Smooth muscle cell (in vitro differentiated cells): ENCODE data around the gene LYAR. TPM values are rescaled to one million over a fixed set of nuclear protein-coding genes. Genes with fewer than 3 reads are reported as not detected.

ENCODE experiments used
- DNase-seq: peaks from one replicate; lab custom pipeline; 2025; ENCODE audit not compliant: unreplicated experiment; lab: John Stamatoyannopoulos, UW
- H2AFZ ChIP-seq: fragments of 200-600 bp; sonication (generic); 2 replicates; pipeline ENCODE4 v1.6.0; 2016; ENCODE audit warnings: antibody characterized with exemption, low read depth, mild to moderate bottlenecking
- H3F3A ChIP-seq: fragments of 200-600 bp; sonication (generic); 2 replicates; pipeline ENCODE4 v1.6.0; 2017; ENCODE audit warnings: antibody characterized with exemption, low read depth
- H3K27ac ChIP-seq: fragments of 200-600 bp; sonication (generic); 2 replicates; pipeline ENCODE4 v1.5.1; 2016; ENCODE audit warnings: low read depth, mild to moderate bottlenecking
- H3K27me3 ChIP-seq: fragments of 200-600 bp; sonication (generic); 2 replicates; pipeline ENCODE4 v1.6.1; 2016; ENCODE audit warnings: low read depth, mild to moderate bottlenecking
- H3K36me3 ChIP-seq: fragments of 200-600 bp; sonication (generic); 2 replicates; pipeline ENCODE4 v1.5.1; 2016; ENCODE audit warnings: low read depth
- H3K4me1 ChIP-seq: fragments of 200-600 bp; sonication (generic); 2 replicates; pipeline ENCODE4 v1.5.1; 2016; ENCODE audit warnings: low read depth
- H3K4me2 ChIP-seq: fragments of 200-600 bp; sonication (generic); 2 replicates; pipeline ENCODE4 v1.6.0; 2016; ENCODE audit warnings: mild to moderate bottlenecking
- H3K4me3 ChIP-seq: fragments of 200-600 bp; sonication (generic); 2 replicates; pipeline ENCODE4 v1.5.1; 2016; ENCODE audit warnings: mild to moderate bottlenecking
- H3K79me2 ChIP-seq: fragments of 200-600 bp; sonication (generic); 2 replicates; pipeline ENCODE4 v1.6.0; 2016; ENCODE audit warnings: low read depth, mild to moderate bottlenecking
- H3K9ac ChIP-seq: fragments of 200-600 bp; sonication (generic); 2 replicates; pipeline ENCODE4 v1.6.0; 2016; ENCODE audit warnings: low read depth
- H3K9me3 ChIP-seq: fragments of 200-600 bp; sonication (generic); replicated peaks from 2 replicates; pipeline ENCODE4 v1.5.1; 2016; ENCODE audit warnings: low read depth
- H4K20me1 ChIP-seq: fragments of 200-600 bp; sonication (generic); 2 replicates; pipeline ENCODE4 v1.6.0; 2016; ENCODE audit warnings: low read depth
- WGBS: methylation state at CpG from one replicate; pipeline ENCODE4 v1.1.7; 2016; ENCODE audit warnings: low lambda C conversion rate; 5-methylcytosine and 5-hydroxymethylcytosine counted together
- polyA plus RNA-seq: library from polyadenylated mRNA; unstranded; fragments of >200 nt; fragmentation: Nextera tagmentation; extraction: Ambion mirVana; gene quantifications from 2 replicates; pipeline ENCODE4 v1.2.1, GENCODE V29; 2016
- total RNA-seq: library from RNA; depleted of rRNA; stranded (reverse); fragments of >200 nt; gene quantifications from 2 replicates; pipeline ENCODE4 v1.2.3, GENCODE V29; 2014
- TF ChIP-seq, protein P1 (sequence below): fragments of 200-600 bp; sonication (generic); IDR thresholded peaks from 2 replicates; pipeline ENCODE4 v1.5.1; 2017; ENCODE audit warnings: borderline replicate concordance, mild to moderate bottlenecking, antibody characterized with exemption; ENCODE audit not compliant: insufficient read depth, poor library complexity, severe bottlenecking

LYAR gene
- total and polyA plus RNA-seq, 2 experiments from 2014 or later = 8.1 to 12.5 TPM

- no peaks in the 10 kb centered on the region for H3K36me3 ChIP-seq
- no peaks in the 10 kb centered on the region for H4K20me1 ChIP-seq
- no peaks in the 10 kb centered on the region for H3K4me1 ChIP-seq
- H3K27me3 ChIP-seq = no peaks in the 10 kb centered on the region
- H3F3A ChIP-seq = no peaks in the 10 kb centered on the region
- H3K27ac ChIP-seq = no peak overlapping the region
- no peak for DNase-seq
- H2AFZ ChIP-seq = no peak overlapping the region
- H3K79me2 ChIP-seq = no peaks in the 10 kb centered on the region
- H3K4me2 ChIP-seq = no peak overlapping the region
- no peak overlapping the region for H3K9ac ChIP-seq
- WGBS = 93% methylated on average over 10 of the region's 10 CpGs
- TF ChIP-seq, protein P1, sequence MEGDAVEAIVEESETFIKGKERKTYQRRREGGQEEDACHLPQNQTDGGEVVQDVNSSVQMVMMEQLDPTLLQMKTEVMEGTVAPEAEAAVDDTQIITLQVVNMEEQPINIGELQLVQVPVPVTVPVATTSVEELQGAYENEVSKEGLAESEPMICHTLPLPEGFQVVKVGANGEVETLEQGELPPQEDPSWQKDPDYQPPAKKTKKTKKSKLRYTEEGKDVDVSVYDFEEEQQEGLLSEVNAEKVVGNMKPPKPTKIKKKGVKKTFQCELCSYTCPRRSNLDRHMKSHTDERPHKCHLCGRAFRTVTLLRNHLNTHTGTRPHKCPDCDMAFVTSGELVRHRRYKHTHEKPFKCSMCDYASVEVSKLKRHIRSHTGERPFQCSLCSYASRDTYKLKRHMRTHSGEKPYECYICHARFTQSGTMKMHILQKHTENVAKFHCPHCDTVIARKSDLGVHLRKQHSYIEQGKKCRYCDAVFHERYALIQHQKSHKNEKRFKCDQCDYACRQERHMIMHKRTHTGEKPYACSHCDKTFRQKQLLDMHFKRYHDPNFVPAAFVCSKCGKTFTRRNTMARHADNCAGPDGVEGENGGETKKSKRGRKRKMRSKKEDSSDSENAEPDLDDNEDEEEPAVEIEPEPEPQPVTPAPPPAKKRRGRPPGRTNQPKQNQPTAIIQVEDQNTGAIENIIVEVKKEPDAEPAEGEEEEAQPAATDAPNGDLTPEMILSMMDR = no peak
- H3K4me3 ChIP-seq = no peak overlapping the region
- no peaks in the 10 kb centered on the region for H3K9me3 ChIP-seq
These were observed 39.5 kb upstream of the LYAR start for GRCh38 chr4:4329496-4329895.

GRCh38 chr4:4328840-4329239 lies 38.9 kb upstream of the LYAR start:
- Histone ChIP-seq H3K27ac (no peak overlapping the region), H3K36me3 (no peaks in the 10 kb centered on the region), H4K20me1 (no peaks in the 10 kb centered on the region), H2AFZ (no peak overlapping the region), H3K9me3 (no peaks in the 10 kb centered on the region), H3K4me1 (no peaks in the 10 kb centered on the region), H3K9ac (no peak overlapping the region), H3K27me3 (no peaks in the 10 kb centered on the region), H3K79me2 (no peaks in the 10 kb centered on the region), H3K4me3 (no peak overlapping the region), H3F3A (no peaks in the 10 kb centered on the region), H3K4me2 (no peak overlapping the region)
- WGBS = 94% methylated on average over 4 of the region's 4 CpGs
- TF ChIP-seq, protein P1 = no peak
- DNase-seq = no peak

DNA sequence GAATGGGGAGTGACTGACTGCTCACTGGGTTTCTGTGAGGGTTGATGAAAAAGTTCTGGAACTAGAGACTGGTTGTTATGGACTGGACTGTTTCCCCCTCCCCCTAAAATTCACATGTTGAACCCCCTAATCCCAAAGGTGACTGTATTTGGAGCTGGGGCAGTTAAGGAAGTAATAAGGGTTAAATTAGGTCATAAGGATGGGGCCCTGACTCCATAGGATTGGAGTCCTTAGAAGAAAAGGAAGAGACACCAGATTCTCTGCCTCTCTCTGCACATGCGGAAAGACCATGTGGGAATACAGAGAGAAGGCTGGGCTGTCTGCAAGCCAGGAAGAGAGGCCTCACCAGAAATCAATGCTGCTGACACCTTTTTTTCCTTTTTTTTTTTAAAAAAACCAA lies 38.3 kb upstream of the LYAR start:
- Histone ChIP-seq H3K9ac (no peak overlapping the region), H3K36me3 (no peaks in the 10 kb centered on the region), H3K4me1 (no peaks in the 10 kb centered on the region), H4K20me1 (no peaks in the 10 kb centered on the region), H3K4me3 (no peak overlapping the region), H3K4me2 (no peak overlapping the region), H2AFZ (no peak overlapping the region), H3F3A (no peaks in the 10 kb centered on the region), H3K9me3 (no peaks in the 10 kb centered on the region), H3K27ac (no peak overlapping the region), H3K79me2 (no peaks in the 10 kb centered on the region), H3K27me3 (no peaks in the 10 kb centered on the region)
- 91% methylated on average over 1 of the region's 1 CpG for WGBS
- TF ChIP-seq, protein P1 = no peak
- DNase-seq = no peak

DNA sequence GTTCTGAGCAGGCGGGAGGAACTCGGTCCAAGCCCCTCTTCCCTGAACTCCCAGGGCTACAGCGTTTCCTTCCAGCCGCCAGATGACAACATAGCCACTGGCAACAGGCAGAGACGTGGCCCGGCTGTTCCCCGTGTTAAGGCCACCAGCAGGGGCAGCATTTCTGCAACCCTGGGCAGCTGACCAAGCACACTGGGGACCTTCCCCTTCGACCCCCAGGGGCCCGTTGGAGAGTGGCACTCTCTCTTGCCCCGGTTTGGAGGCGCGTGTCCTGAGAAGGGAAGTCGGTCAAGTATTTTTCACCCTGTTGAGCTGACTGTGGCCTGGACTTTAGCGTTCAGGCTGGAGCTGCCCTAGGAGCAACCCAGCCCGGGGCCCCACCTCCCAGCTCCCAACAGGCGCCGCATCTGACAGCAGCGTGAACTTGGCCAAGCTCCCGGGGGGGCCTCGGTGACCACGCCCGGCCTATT lies 37.7 kb upstream of the LYAR start:
- Histone ChIP-seq H3K9me3 (no peaks in the 10 kb centered on the region), H4K20me1 (no peaks in the 10 kb centered on the region), H3K27ac (no peak overlapping the region), H3F3A (no peaks in the 10 kb centered on the region), H3K79me2 (no peaks in the 10 kb centered on the region), H3K4me1 (no peaks in the 10 kb centered on the region), H3K9ac (no peak overlapping the region), H3K27me3 (no peaks in the 10 kb centered on the region), H3K36me3 (no peaks in the 10 kb centered on the region), H2AFZ (peak overlapping the region; percentile 86), H3K4me2 (no peak overlapping the region), H3K4me3 (no peak overlapping the region)
- no peak for DNase-seq
- 43% methylated on average over 22 of the region's 22 CpGs for WGBS
- TF ChIP-seq, protein P1 = peak; percentile 36
